C4-2B (cell line): ENCODE results near the gene SYNE4.

Experiments used
- CTCF ChIP-seq: fragments of 450-650 bp; conservative IDR thresholded peaks from 2 replicates; pipeline ENCODE4 v1.5.1; 2017; ENCODE audit warnings: mild to moderate bottlenecking
- ZFX ChIP-seq: fragments of 450-650 bp; IDR thresholded peaks from 2 replicates; pipeline ENCODE4 v1.6.1; 2017

- TF ChIP-seq CTCF: no peak
- no peak for TF ChIP-seq ZFX
These were observed 5.3 kb downstream of the SYNE4 start for GRCh38 chr19:36003284-36003683.
